ENCODE results near the gene SLX9.

- TF ChIP-seq, protein P1, sequence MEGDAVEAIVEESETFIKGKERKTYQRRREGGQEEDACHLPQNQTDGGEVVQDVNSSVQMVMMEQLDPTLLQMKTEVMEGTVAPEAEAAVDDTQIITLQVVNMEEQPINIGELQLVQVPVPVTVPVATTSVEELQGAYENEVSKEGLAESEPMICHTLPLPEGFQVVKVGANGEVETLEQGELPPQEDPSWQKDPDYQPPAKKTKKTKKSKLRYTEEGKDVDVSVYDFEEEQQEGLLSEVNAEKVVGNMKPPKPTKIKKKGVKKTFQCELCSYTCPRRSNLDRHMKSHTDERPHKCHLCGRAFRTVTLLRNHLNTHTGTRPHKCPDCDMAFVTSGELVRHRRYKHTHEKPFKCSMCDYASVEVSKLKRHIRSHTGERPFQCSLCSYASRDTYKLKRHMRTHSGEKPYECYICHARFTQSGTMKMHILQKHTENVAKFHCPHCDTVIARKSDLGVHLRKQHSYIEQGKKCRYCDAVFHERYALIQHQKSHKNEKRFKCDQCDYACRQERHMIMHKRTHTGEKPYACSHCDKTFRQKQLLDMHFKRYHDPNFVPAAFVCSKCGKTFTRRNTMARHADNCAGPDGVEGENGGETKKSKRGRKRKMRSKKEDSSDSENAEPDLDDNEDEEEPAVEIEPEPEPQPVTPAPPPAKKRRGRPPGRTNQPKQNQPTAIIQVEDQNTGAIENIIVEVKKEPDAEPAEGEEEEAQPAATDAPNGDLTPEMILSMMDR (conservative IDR thresholded peaks at IDR 0.05; ENCODE audit: low read length) = no peak
- no peak for TF ChIP-seq EZH2phosphoT487 (IDR thresholded peaks at IDR 0.05; ENCODE audit: borderline replicate concordance, low read depth, low read length)
Measured at GRCh38 chr21:44902268-44903049, 37.4 kb upstream of the SLX9 start.
